Ishikawa (cell line): ENCODE results near the gene CDC42EP4.

Experiments used
- CEBPB ChIP-seq: IDR thresholded peaks from 2 replicates; pipeline ENCODE4 v1.6.1; 2012
- CREB1 ChIP-seq: IDR thresholded peaks from 2 replicates; pipeline ENCODE4 v1.6.1; 2012; ENCODE audit warnings: low read depth
- EGR1 ChIP-seq: IDR thresholded peaks from 2 replicates; pipeline ENCODE4 v1.6.1; 2012
- EP300 ChIP-seq: IDR thresholded peaks from 2 replicates; pipeline ENCODE4 v1.6.1; 2012; ENCODE audit warnings: borderline replicate concordance
- FOXM1 ChIP-seq: IDR thresholded peaks from 2 replicates; pipeline ENCODE4 v1.6.1; 2012; ENCODE audit warnings: low read depth, borderline replicate concordance
- NFIC ChIP-seq: IDR thresholded peaks from 2 replicates; pipeline ENCODE4 v1.6.1; 2012
- RAD21 ChIP-seq: IDR thresholded peaks from 2 replicates; pipeline ENCODE4 v1.6.1; 2012; ENCODE audit warnings: low read depth
- TAF1 ChIP-seq: IDR thresholded peaks from 2 replicates; pipeline ENCODE4 v1.6.1; 2012; ENCODE audit warnings: low read depth, mild to moderate bottlenecking
- TCF12 ChIP-seq: IDR thresholded peaks from 2 replicates; pipeline ENCODE4 v1.6.1; 2012; ENCODE audit warnings: low read depth
- TEAD4 ChIP-seq: IDR thresholded peaks from 2 replicates; pipeline ENCODE4 v1.6.1; 2012
- YY1 ChIP-seq: IDR thresholded peaks from 2 replicates; pipeline ENCODE4 v1.6.1; 2012; ENCODE audit warnings: low read depth
- ZBTB7A ChIP-seq: IDR thresholded peaks from 2 replicates; pipeline ENCODE4 v1.6.1; 2012; ENCODE audit warnings: low read depth
- TF ChIP-seq, protein P1 (sequence below): IDR thresholded peaks from 2 replicates; pipeline ENCODE4 v1.6.1; 2012
- TF ChIP-seq, protein P2 (sequence below): IDR thresholded peaks from 2 replicates; pipeline ENCODE4 v1.6.1; 2012
- TF ChIP-seq, protein P3 (sequence below): IDR thresholded peaks from 2 replicates; pipeline ENCODE4 v1.6.1; 2012; ENCODE audit warnings: low read depth, mild to moderate bottlenecking

CDC42EP4 gene

DNA sequence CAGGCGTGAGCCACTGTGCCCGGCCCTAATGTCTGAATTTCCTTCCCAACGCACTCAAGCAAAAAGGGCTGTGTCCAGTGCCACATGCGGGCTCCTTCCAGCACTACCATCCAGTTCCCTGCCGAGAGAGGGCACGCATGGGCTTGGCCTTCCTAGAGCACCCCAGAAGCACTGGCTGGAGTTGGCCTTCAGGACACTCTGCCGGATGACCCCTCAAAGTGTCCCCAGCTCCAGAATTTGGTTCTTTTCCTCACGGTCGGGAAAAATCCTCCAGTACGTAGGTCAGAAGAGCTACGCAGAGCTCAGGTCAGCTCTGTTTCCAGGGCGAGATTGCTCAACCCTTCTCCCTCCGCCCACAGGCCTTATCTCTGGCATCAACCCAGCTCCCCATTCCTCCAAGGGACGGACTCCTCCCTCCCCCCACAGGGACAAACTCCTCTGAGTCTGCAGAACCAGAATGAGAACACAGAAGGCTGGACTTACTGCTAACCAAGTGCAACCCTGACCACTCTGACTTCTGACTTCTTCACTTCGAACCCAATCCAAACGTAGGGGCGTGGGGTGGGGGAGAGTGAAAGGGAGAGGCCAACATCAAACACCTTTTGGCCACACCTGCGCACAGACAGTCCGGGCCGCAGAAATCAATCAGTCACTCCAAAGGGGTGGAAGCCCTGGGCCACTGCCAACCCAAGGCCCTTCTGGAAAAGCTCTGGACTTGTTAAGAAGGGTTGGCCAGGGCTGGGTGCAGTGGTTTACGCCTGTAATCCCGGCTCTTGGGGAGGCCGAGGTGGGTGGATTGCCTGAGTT, 3.6 kb downstream of the CDC42EP4 start:
- TF ChIP-seq CREB1, result no peak
- no peak for TF ChIP-seq YY1
- TF ChIP-seq, protein P1, sequence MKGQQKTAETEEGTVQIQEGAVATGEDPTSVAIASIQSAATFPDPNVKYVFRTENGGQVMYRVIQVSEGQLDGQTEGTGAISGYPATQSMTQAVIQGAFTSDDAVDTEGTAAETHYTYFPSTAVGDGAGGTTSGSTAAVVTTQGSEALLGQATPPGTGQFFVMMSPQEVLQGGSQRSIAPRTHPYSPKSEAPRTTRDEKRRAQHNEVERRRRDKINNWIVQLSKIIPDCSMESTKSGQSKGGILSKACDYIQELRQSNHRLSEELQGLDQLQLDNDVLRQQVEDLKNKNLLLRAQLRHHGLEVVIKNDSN, result no peak
- peak; percentile 96 for TF ChIP-seq NFIC
- TF ChIP-seq ZBTB7A, result no peak
- peak; percentile 77 for TF ChIP-seq EGR1
- no peak for TF ChIP-seq FOXM1
- no peak for TF ChIP-seq TAF1
- TF ChIP-seq CEBPB, result peak; percentile 99
- peak; percentile 72; the same call in 1 of the 2 replicates for TF ChIP-seq TCF12
- TF ChIP-seq TEAD4, result peak; percentile 74
- TF ChIP-seq RAD21, result no peak
- TF ChIP-seq, protein P2, sequence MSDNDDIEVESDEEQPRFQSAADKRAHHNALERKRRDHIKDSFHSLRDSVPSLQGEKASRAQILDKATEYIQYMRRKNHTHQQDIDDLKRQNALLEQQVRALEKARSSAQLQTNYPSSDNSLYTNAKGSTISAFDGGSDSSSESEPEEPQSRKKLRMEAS, result peak; percentile 20; the same call in 1 of the 2 replicates
- TF ChIP-seq EP300, result peak; percentile 63; the same call in 1 of the 2 replicates
- TF ChIP-seq, protein P3, sequence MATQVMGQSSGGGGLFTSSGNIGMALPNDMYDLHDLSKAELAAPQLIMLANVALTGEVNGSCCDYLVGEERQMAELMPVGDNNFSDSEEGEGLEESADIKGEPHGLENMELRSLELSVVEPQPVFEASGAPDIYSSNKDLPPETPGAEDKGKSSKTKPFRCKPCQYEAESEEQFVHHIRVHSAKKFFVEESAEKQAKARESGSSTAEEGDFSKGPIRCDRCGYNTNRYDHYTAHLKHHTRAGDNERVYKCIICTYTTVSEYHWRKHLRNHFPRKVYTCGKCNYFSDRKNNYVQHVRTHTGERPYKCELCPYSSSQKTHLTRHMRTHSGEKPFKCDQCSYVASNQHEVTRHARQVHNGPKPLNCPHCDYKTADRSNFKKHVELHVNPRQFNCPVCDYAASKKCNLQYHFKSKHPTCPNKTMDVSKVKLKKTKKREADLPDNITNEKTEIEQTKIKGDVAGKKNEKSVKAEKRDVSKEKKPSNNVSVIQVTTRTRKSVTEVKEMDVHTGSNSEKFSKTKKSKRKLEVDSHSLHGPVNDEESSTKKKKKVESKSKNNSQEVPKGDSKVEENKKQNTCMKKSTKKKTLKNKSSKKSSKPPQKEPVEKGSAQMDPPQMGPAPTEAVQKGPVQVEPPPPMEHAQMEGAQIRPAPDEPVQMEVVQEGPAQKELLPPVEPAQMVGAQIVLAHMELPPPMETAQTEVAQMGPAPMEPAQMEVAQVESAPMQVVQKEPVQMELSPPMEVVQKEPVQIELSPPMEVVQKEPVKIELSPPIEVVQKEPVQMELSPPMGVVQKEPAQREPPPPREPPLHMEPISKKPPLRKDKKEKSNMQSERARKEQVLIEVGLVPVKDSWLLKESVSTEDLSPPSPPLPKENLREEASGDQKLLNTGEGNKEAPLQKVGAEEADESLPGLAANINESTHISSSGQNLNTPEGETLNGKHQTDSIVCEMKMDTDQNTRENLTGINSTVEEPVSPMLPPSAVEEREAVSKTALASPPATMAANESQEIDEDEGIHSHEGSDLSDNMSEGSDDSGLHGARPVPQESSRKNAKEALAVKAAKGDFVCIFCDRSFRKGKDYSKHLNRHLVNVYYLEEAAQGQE, result no peak

DNA sequence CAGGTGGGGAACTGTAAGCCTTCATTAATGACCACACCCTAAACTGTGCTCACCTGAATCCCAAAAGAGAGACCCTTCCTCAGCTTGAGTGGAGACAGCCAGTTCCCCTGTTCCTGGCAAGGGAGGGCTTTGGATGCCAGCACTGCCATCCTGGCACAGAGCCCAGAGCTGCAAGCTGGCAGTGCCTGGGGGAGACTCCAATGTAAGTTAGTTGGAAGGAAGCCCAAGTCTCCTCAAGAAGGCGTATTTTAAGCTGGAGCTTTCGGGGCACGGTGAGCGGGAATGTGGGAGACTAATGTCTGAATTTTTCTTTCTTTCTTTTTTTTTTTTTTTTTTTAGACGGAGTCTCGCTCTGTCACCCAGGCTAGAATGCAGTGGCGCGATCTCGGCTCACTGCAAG, 4.7 kb downstream of the CDC42EP4 start:
- no peak for TF ChIP-seq EGR1
- no peak for TF ChIP-seq EP300
- TF ChIP-seq, protein P1, result no peak
- TF ChIP-seq TCF12, result peak; percentile 49; the same call in 1 of the 2 replicates
- no peak for TF ChIP-seq RAD21
- peak; percentile 91 for TF ChIP-seq NFIC
- TF ChIP-seq YY1, result no peak
- TF ChIP-seq ZBTB7A, result peak; percentile 79; the same call in 1 of the 2 replicates
- TF ChIP-seq TAF1, result no peak
- TF ChIP-seq, protein P3, result no peak
- TF ChIP-seq CEBPB, result no peak
- TF ChIP-seq, protein P2, result 0 out of 2 replicates have a peak, but pooled peaks have one; percentile 10

DNA sequence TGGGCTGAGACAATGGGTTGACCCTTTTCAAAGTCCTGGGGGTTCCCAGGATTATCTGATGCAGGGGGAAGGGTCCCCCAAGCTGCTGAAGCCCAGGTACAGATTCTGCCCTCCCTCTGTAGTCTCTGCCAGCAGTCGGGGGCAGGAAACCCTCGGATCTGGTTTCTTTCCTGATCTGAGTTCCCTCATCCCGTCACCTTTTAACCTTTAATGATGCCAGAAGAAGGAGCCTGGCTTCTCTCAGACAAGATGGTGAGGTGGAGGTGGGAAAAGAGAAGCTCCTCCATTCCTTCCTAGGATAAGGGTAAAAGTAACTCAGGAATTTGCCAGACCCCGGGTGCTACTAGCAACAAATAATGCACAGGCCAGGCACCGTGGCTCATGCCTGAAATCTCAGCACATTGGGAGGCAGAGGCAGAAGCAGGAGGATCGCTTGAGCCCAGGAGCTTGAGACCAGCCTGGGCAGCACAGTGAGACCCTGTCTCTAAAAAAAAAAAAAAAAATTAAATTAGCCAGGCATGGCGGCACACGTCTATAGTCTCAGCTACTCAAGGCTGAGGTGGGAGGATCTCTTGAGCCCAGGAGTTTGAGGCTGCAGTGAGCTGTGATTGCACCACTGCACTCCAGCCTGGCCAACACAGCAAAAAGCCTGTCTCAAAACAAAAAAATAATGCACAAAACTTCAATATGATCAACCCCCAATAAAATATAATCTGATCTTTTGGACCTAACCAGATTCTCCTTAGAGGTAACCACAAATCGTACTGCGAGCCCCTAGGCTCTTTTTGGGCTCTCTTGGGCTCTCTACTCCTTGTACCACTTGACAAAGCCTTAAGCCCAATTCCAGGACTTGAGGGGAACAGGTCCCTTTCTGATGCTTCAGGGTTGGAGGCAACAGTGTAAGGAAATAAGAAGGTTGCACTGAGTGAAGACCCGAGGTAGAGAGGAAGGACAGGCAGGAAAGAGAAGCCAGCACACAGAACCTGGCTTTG, 5.7 kb downstream of the CDC42EP4 start:
- TF ChIP-seq TEAD4 (no peak), FOXM1 (no peak), CEBPB (no peak), CREB1 (no peak), EGR1 (no peak), TAF1 (no peak), RAD21 (no peak), YY1 (no peak), EP300 (no peak), NFIC (no peak)
- TF ChIP-seq, protein P2, result no peak
- TF ChIP-seq, protein P1, result no peak
